Activated CD4-positive, alpha-beta T cell treated with anti-CD3 and anti-CD28 coated beads, Interleukin-2, amount 50 U/mL, for 1 hour (primary cell): ENCODE results near the gene OTUB2.

Experiments used
- DNase-seq: peaks from one replicate; pipeline ENCODE4 v3.0.0-alpha.2; 2020

The OTUB2 gene

DNA sequence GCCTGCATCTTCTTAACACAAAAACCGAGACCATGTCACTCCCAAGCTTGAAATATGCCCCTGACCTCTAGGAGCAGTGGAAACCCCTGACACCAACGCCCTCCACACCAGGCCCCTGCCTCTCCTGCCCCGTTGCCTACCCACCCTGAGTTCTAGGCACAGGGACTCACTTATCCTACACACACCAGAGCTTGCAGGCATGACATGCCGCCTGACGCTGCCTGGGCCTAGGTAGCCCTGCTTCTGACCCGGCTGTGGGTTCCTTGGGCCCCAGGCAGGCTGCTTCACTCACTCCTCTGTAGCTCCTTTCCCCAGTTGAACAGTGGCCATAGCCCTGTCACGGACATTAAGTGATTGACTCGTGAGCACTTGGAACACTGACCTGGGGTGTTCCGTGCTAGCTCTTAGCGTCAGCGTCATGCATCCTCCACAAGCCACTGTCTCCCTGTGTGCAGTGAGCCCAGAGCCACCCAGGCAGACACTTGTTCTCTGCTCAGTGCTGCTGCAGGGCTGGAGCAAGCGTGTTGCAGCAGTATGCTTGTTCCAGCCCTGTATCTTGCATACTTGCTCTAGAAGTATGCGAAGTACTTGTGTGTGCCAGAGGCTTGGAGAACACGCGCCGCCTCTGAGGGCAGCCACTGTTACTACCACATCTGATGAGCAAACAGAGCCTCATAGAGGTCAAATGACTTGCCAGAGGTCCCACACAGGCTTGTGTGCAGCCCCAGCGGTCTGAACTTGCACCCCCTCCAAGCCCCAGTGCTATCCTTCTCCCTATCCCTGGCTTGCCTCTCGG is 15.6 kb downstream of the OTUB2 start:
- no peak for DNase-seq

DNA sequence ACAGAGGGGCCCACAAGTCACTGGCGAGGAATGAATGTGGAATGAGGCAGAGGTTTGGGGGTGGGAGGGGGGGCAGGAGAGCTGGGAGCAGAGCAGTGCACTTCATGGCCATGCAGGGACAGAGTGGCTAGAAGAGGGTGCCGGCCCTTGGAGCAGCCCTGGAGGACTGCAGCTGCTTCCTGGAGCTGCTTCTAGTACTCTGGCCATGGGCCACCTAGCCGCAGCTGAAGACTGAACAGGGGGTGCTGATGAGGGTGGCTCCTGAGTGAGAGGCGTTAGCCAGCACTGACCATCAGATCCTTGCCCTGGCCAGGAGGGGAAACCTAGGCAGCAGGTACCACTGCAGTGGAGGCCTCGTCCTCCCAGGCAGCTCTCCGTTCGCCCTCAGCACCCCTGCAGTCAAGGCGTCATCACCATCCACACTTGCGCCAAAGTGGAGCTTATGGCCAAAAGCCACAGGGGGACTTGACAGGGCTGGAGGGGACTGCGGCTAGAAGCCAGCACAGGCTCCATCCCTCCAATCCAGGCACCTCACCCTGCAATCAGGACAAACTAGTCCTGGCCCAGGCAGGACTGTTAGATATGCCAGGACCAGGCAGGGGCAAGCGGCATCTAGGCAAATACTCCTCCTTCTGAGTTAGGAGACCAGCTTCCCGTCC is 16.4 kb downstream of the OTUB2 start:
- DNase-seq: no peak

- DNase-seq: no peak
Measured at GRCh38 chr14:94043111-94043755, 17.1 kb downstream of the OTUB2 start.

DNA sequence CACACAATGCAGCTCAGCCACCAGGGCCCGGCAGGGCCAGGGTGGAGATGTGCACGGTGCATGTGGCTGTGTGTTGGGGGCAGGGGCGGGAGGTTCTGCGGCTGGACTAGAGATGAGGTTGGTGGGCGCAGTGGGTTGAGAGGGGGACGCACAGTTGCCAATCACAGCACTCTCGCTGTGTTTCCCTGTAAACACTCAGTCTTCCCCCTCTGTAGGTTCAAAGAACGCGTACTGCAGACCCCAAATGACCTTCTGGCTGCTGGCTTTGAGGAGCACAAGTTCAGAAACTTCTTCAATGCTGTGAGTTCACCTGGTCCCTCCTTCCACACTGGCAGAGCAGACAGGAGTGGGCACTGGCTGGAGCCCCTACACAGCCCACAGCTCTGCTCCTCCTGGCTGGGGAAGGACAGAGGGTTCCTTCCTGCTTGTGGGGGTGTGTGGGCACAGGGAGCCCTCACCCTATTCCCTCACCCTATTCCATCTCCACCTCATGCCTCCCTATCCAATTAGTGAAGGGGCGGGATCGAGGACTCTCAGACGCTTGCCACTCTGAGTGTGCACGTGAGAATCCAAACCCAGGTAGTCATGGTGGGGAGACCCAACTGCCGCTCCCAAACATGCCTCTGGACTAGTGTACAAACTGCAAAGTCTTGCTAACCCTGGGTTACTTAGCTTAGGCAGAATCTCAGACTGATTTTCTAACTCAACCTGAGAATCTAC is 17.8 kb downstream of the OTUB2 start:
- no peak for DNase-seq

- no peak for DNase-seq
Measured at GRCh38 chr14:94044476-94045091, 18.4 kb downstream of the OTUB2 start.

- DNase-seq: no peak
Measured at GRCh38 chr14:94045101-94045500, 19.0 kb downstream of the OTUB2 start.

- DNase-seq: no peak
Measured at GRCh38 chr14:94045563-94046345, 19.6 kb downstream of the OTUB2 start.

DNA sequence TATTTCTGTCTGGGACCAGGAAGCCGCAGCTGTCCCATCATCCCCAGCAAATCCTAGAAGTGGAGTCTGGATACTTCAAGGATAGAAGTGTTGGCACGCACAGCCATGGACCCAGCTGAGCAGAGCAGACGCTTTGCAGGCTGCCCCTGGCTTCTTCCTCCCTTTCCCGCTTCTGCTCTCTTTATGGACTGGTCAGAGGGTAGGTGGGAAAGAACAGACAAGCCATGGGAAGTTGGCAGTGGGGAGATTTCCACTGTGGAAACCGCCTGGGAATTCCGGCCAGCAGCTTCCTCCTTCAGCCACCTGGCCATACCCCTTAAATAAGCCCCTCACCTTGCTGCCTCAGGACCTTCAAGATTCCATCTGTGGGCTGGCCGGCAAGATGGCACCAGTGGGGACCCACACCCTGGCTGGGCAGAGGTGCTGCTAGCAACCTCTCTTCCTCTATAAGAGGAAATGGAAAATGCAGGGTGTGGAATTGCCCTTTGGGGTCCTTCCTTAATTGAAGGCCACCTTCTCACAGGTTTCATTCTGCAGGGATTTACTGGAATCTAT is 20.6 kb downstream of the OTUB2 start:
- no peak for DNase-seq

DNA sequence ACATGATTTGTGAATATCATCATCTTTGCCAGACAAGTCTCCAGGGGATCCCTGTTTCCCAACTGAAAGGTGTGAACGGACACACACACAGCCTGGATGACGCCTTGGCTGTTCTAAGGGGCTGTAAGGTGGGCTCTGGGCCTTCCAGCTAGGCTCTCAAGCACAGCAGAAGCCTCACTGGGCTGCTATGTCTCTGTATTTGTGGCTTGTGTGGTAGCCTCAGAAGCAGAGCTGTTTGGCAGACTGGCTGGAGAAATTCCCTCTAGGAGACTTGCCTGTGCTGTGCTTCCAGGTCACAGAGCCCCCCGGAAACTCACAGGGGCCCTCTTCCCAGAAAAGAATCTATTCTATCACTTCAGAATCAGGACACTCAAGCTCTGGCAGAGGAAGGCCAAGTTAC is 21.4 kb downstream of the OTUB2 start:
- no peak for DNase-seq

GRCh38 chr14:94048691-94049624 is 22.8 kb downstream of the OTUB2 start:
- DNase-seq: no peak

DNA sequence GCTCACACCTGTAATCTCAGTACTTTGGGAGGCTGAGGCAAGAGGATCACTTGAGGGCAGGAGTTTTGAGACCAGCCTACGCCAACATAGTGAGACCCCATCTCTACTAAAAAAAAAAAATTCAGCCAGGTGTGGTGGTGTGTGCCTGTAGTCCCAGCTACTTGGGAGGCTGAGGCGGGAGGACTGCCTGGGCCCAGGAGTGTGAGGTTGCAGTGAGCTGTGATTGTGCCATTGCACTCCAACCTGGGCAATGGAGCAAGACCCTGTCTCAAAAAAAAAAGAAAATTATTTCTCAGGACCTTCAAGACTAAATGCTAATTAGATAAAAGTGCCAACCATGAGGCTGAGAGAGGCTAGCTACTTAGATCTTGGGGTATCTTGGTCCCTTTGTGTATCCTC is 23.5 kb downstream of the OTUB2 start:
- DNase-seq: no peak

DNA sequence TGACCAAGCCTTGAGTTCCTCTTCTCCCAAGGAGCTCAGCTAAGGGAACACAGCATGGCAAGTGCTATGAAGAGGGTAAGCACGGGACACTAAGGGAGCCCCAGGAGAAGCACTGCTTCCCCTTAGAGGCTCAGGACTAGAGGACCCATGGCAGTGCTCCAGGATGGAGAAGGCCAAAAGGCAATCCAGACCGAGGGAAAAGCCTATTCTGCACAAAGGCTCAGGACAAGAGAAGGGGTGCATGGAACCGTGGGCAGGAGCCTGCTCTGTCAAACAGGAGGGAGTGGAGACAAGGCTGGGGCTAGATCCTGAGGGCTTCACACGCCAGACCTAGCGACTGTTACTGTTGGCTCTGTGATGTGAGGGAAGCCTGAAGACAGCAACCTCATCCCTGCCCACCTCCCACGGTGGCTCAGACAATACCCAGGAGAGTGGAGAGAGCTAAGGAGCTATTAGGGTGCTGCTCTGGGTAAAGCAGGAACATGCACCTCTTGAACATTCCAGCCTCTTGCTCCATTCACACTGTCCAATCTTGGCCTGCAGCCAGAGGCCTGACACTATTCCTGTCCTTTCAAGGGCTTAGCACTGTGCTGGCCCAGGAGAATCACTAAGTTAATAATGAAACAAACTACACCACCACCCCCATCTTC is 24.2 kb downstream of the OTUB2 start:
- DNase-seq: no peak

- DNase-seq: no peak
Measured at GRCh38 chr14:94051115-94051514, 25.0 kb downstream of the OTUB2 start.

DNA sequence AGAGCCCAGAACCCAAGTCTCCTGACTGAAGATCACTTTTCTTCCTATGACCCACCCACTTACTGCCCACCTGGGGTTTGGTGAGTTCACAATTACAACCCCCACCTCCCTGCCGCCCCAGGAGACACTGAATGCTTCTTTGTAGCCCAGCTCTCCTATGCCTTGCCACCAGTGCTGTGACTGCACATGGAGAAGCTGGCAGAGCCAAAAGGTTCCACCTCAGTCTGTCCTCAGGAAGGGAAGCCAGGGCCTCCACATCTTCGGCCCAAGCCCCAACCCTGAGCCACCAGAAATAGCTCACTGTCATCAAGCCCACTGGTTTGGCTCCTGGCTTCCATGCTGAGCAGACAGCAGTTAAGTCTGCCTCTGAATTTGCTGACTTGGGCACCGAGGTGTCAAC is 25.6 kb downstream of the OTUB2 start:
- no peak for DNase-seq

DNA sequence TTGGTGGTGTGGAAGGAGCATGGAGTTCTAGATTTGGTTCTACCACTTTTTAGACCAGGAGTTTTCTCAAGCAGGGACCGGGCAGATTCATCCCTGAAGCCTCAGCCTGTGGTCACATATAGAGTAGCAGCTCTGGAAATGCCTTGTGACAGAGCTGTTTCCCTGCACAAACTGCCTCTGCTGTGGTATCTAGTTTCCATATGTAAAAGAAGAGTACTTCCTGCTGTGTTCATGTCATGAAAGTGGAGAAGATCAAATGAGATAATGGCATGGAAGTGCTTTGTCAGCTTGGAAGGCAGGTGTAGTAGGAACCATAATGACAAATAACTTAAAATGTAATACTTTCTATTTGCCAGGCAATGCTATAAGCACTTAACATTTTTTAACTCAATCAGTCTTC is 26.1 kb downstream of the OTUB2 start:
- no peak for DNase-seq

DNA sequence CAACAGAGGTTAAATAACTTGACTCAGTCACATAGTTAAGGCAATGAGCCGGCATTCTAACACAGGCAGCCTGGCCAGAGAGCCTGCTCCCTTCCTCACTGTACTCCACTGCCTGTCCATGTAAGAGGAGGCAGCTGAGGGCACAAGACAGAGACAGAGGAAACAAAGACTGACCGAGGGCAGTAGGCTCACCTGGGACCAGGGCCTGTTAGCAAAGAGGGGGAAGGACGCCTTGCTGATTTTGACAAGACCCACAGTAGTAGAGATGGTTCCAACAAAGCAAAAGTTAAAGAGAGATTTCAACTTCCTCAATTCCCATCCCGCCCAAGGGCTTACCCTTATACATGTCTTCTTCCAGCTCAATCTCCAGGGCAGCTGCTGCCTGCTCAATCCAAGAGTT is 26.5 kb downstream of the OTUB2 start:
- DNase-seq: no peak

GRCh38 chr14:94054401-94054800 is 28.3 kb downstream of the OTUB2 start:
- DNase-seq: no peak

DNA sequence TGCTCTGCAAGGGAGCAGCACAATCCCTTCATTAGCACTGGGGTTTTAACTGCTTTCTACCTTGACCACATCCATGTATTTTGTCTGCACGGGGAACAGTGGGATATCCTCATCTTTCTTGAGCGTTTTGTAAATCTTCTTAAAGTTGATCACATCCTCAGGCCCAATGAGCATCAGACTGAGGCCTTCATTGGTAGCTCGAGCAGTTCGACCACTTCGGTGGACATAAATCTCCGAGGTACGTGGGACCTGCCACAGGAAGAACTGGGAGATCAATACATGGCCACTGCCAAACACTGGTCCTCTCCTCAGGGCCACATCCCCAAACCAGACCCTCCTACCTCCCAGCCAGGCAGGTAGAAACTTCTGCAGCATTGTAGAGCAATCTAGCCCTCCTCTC is 28.8 kb downstream of the OTUB2 start:
- no peak for DNase-seq

- DNase-seq: no peak
Measured at GRCh38 chr14:94056579-94057308, 30.6 kb downstream of the OTUB2 start.
